Breast epithelium (tissue), 4 donors: ENCODE measurements around the gene ANKH. TPM values are rescaled to one million over a fixed set of nuclear protein-coding genes. Genes with fewer than 3 reads are reported as not detected.
"Not testable (repeated sequence)": the region's sequence is repeated elsewhere in the genome, so short reads cannot be mapped to it uniquely, and the experiment has no call there.

Experiments used
- DNase-seq, 2 donors: peaks; one replicate each; pipeline ENCODE4 v3.0.0-alpha.2; 2019; ENCODE audit warnings: low spot score in 2 of 2
- H3K27ac ChIP-seq, 2 donors: fragments of 200-600 bp; sonication (generic) in 1 of 2; one replicate each; pipeline ENCODE4 v1.5.1; 2016 to 2019; ENCODE audit warnings: mild to moderate bottlenecking in 1 of 2
- H3K27me3 ChIP-seq, 2 donors: fragments of 200-600 bp; sonication (generic) in 1 of 2; one replicate each; pipeline versions ENCODE4 v1.5.1 to v1.6.0; 2017 to 2019; ENCODE audit warnings: control low read depth in 1 of 2, mild to moderate bottlenecking in 1 of 2
- H3K36me3 ChIP-seq: fragments of 200-600 bp; one replicate; pipeline ENCODE4 v1.5.1; 2019
- H3K4me1 ChIP-seq, 2 donors: fragments of 200-600 bp; sonication (generic); one replicate each; pipeline ENCODE4 v1.5.1; 2016 to 2019; ENCODE audit warnings: control low read depth in 1 of 2
- H3K4me3 ChIP-seq, 3 donors: fragments of 200-600 bp; sonication (generic); 1 replicate in 2 of 3; 2 replicates in 1 of 3; pipeline ENCODE4 v1.5.1; 2016 to 2019; ENCODE audit warnings: mild to moderate bottlenecking in 3 of 3, moderate library complexity in 2 of 3
- H3K9me3 ChIP-seq, 2 donors: fragments of 200-600 bp; sonication (generic) in 1 of 2; one replicate each; pipeline ENCODE4 v1.5.1; 2016 to 2019; ENCODE audit warnings: control low read depth in 1 of 2
- POLR2A ChIP-seq: fragments of 450-650 bp; IDR thresholded peaks from one replicate; pipeline ENCODE4 v1.6.1; 2016; ENCODE audit warnings: antibody characterized with exemption, mild to moderate bottlenecking, moderate library complexity
- POLR2AphosphoS5 ChIP-seq, 3 donors: sonication (generic); formaldehyde crosslinking; IDR thresholded peaks; one replicate each; pipeline ENCODE4 v1.6.1; 2017; ENCODE audit warnings: antibody characterized with exemption in 3 of 3
- intact Hi-C: fragments of 100-400 bp; cut with DNase I; formaldehyde crosslinking; loops from one replicate; pipeline ENCODE4 v1.15.1; 2023; ENCODE audit warnings: low total_unique reads
- total RNA-seq, 3 donors: library from RNA; depleted of rRNA; stranded (reverse); fragments of >200 nt; gene quantifications; one replicate each; pipeline ENCODE4 v1.1.0, GENCODE V29; 2016
- TF ChIP-seq, protein P1 (sequence below), 3 donors: fragments of 450-650 bp; IDR thresholded peaks; one replicate each; pipeline ENCODE4 v1.5.1; 2016 to 2017; ENCODE audit warnings: antibody characterized with exemption in 3 of 3, mild to moderate bottlenecking in 3 of 3, moderate library complexity in 3 of 3

ANKH gene
- total RNA-seq, 3 donors from 2014 or later = 31.5 to 83.1 (median 52.1) TPM

DNA sequence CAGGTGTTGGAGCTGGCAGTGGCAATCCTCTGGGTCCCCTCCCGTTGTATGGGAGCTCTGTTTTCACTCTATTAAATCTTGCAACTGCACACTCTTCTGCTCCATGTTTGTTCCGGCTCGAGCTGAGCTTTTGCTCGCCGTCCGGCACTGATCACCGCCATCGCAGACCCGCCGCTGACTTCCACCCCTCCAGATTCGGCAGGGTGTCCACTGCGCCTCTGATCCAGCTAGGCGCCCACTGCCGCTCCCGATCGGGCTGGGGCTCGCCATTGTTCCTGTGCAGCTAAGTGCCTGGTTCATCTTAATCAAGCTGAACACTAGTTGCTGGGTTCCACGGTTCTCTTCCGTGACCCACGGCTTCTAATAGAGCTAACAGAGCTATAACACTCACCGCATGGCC lies 23.2 kb downstream of the ANKH start:
- no peak for DNase-seq
- intact Hi-C loops = no loop called here
- no peaks in the 10 kb centered on the region for H3K9me3 ChIP-seq
- H3K36me3 ChIP-seq = no peaks in the 10 kb centered on the region
- H3K4me1 ChIP-seq = peaks cover 0 to 6% of the 10 kb centered on the region in 2 donors
- no peaks in the 10 kb centered on the region for H3K27me3 ChIP-seq
- TF ChIP-seq POLR2AphosphoS5 (IDR thresholded peaks at IDR 0.05) (no peak), POLR2A (no peak)
- TF ChIP-seq, protein P1, sequence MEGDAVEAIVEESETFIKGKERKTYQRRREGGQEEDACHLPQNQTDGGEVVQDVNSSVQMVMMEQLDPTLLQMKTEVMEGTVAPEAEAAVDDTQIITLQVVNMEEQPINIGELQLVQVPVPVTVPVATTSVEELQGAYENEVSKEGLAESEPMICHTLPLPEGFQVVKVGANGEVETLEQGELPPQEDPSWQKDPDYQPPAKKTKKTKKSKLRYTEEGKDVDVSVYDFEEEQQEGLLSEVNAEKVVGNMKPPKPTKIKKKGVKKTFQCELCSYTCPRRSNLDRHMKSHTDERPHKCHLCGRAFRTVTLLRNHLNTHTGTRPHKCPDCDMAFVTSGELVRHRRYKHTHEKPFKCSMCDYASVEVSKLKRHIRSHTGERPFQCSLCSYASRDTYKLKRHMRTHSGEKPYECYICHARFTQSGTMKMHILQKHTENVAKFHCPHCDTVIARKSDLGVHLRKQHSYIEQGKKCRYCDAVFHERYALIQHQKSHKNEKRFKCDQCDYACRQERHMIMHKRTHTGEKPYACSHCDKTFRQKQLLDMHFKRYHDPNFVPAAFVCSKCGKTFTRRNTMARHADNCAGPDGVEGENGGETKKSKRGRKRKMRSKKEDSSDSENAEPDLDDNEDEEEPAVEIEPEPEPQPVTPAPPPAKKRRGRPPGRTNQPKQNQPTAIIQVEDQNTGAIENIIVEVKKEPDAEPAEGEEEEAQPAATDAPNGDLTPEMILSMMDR (IDR thresholded peaks at IDR 0.05) = no peak
- no peak overlapping the region for H3K27ac ChIP-seq
- no peak overlapping the region for H3K4me3 ChIP-seq

DNA sequence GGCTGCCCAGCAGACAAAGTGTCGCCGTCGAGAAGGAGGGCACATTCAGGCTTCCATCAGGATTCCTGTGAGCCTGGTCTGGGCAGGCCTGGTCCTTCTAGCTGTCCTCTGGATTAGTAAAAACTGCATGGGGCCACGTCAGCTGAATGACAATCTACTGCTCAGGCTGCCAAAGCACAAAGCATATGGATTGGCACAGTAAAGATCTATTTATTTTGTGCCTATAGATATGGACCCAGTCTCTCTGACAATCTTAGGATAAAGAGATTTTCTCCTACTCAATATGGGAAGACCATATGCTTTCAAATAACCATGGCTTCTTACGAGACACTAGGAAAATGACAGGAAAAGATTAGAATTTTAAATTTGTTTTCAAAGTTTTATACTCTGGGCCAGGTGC lies 24.1 kb downstream of the ANKH start:
- H3K4me3 ChIP-seq = no peak overlapping the region
- no peaks in the 10 kb centered on the region for H3K27me3 ChIP-seq
- H3K27ac ChIP-seq = no peak overlapping the region
- H3K4me1 ChIP-seq = peaks cover 0 to 6% of the 10 kb centered on the region in 2 donors
- no peaks in the 10 kb centered on the region for H3K36me3 ChIP-seq
- DNase-seq = no peak
- TF ChIP-seq POLR2A (no peak), POLR2AphosphoS5 (IDR thresholded peaks at IDR 0.05) (no peak)
- TF ChIP-seq, protein P1 (IDR thresholded peaks at IDR 0.05) = no peak
- no peaks in the 10 kb centered on the region for H3K9me3 ChIP-seq
- intact Hi-C loops = no loop called here

DNA sequence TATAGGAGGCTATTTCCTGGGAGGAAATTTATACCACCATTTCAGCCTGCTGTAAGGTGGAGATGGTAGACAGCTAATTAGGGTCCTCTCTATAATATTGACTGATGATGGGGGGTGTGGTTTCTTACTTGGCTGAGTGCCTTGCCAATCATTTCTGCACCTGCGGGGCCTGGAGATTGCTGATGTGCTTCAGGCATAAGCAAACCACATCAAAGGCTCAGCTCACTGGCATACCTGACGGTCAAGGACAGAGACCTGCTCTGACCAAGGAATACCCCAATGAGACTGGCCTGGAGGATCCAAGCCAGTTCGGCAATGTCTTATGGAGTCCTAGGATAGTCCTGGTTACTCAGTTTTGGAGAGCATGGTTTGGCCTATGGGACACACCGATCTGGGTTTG lies 29.5 kb downstream of the ANKH start:
- Histone ChIP-seq H3K9me3 (no peaks in the 10 kb centered on the region), H3K4me3 (no peak overlapping the region), H3K27me3 (no peaks in the 10 kb centered on the region), H3K36me3 (no peaks in the 10 kb centered on the region), H3K27ac (no peak overlapping the region), H3K4me1 (no peaks in the 10 kb centered on the region)
- intact Hi-C loops = no loop called here
- TF ChIP-seq, protein P1 (IDR thresholded peaks at IDR 0.05) = no peak
- TF ChIP-seq POLR2AphosphoS5 (IDR thresholded peaks at IDR 0.05) (no peak), POLR2A (no peak)
- DNase-seq = no peak

DNA sequence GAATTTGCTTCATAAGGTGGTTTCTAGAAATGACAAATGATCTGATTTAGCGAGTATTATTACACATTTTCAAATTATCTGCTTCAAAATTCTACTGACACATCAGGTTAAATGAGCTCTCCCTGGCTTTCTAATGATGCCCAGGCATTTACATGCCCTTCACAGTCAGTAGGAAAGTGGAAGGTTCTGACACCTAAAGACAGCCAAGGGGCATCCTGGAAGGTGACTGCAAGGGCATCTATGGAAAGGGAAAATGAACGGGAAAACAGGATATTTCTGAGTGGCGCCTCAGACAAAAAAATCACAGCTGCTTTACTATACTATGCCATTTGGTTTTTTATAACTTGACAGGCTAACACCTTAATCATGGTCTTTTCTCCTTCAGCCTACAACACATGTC lies 31.0 kb downstream of the ANKH start:
- Histone ChIP-seq H3K4me1 (no peaks in the 10 kb centered on the region), H3K27me3 (no peaks in the 10 kb centered on the region), H3K9me3 (no peaks in the 10 kb centered on the region), H3K27ac (no peak overlapping the region), H3K36me3 (no peaks in the 10 kb centered on the region), H3K4me3 (no peak overlapping the region)
- intact Hi-C loops = no loop called here
- no peak for DNase-seq
- TF ChIP-seq POLR2A (no peak), POLR2AphosphoS5 (IDR thresholded peaks at IDR 0.05) (no peak)
- TF ChIP-seq, protein P1 (IDR thresholded peaks at IDR 0.05) = no peak

DNA sequence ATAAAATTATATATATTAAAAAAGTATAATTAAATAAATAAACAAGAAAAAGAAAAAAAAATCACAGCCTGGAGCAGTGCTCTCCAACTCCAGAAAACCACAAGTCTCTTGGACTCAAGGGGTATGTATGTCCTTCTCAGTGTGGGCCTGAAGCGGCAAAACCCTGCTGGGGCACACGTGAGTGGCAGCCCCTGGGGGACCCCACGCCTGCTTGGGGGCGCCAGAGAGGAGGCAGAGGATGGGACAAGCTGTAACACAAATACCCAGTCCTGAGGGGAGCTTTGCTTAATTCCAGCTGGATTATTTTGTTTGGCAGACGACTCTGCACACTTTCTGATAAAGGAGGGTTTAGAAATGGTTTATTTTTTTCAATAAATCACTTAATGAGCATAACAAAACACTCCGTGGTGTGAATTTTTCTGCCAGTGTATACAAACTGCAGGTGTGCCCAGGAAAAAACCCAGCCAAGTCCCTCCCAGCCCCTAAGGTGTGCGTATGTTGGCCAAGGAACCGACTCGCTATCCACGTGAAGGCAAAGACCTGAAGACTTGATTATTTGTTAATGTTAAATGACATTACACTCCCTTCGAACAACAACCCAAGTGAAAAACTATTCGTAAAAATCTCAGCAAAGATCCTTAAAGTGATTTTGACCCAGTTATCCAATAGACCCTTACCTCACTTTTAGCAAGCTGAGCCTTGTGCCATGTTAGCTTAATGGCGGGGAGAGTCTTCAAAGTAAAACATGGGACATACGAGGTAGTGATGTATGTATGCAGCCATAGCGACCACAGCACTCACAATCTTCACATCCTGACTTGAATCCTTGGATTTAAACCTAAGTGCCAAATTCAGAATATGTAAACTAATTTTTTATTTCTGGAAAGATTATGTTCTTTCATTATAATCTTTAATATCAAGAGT lies 32.9 kb downstream of the ANKH start:
- no peaks in the 10 kb centered on the region for H3K9me3 ChIP-seq
- H3K27me3 ChIP-seq = no peaks in the 10 kb centered on the region
- H3K4me3 ChIP-seq = no peak overlapping the region
- no peaks in the 10 kb centered on the region for H3K4me1 ChIP-seq
- H3K36me3 ChIP-seq = no peaks in the 10 kb centered on the region
- no peak for DNase-seq
- TF ChIP-seq, protein P1 (IDR thresholded peaks at IDR 0.05) = no peak
- no peak for TF ChIP-seq POLR2AphosphoS5 (IDR thresholded peaks at IDR 0.05)
- TF ChIP-seq POLR2A = no peak
- intact Hi-C loops = no loop called here
- H3K27ac ChIP-seq = no peak overlapping the region

DNA sequence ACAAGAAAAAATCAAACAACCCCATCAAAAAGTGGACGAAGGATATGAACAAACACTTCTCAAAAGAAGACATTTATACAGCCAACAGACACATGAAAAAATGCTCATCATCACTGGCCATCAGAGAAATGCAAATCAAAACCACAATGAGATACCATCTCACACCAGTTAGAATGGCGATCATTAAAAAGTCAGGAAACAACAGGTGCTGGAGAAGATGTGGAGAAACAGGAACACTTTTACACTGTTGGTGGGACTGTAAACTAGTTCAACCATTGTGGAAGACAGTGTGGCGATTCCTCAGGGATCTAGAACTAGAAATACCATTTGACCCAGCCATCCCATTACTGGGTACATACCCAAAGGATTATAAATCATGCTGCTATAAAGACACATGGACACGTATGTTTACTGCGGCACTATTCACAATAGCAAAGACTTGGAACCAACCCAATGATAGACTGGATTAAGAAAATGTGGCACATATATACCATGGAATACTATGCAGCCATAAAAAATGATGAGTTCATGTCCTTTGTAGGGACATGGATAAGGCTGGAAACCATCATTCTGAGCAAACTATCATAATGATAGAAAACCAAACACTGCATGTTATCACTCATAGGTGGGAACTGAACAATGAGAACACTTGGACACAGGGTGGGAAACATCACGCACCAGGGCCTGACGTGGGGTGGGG lies 34.0 kb downstream of the ANKH start:
- H3K27me3 ChIP-seq, H3K4me1 ChIP-seq, H3K9me3 ChIP-seq, DNase-seq, H3K4me3 ChIP-seq, intact Hi-C loops, H3K27ac ChIP-seq, H3K36me3 ChIP-seq: not testable (repeated sequence)
